Stimulated activated CD8-positive, alpha-beta memory T cell treated with anti-CD3 and anti-CD28 coated beads, Interleukin-4, amount 100 ng/mL, for 48 hours (primary cell): ENCODE results near the gene ATG13.
"Not testable (repeated sequence)": the region's sequence is repeated elsewhere in the genome, so short reads cannot be mapped to it uniquely, and the experiment has no call there.

Experiments used
- DNase-seq: peaks from one replicate; pipeline ENCODE4 v3.0.0-alpha.2; 2020

The ATG13 gene

GRCh38 chr11:46700241-46701077 lies 83.1 kb downstream of the ATG13 start, which contains the start of the genes ARHGAP1 and ZNF408:
TSS of gene ARHGAP1 (minus strand) at chr11:46700619. CDS start at chr11:46696107, 4,512 bp downstream.
TSS of gene ZNF408 (plus strand) at chr11:46701031. CDS start at chr11:46701048, 17 bp downstream.
- DNase-seq, result peak; percentile 100

- peak; percentile 32 for DNase-seq
Measured at GRCh38 chr11:46701078-46701654, 83.8 kb downstream of the ATG13 start.

- no peak for DNase-seq
Measured at GRCh38 chr11:46705070-46705688, 87.8 kb downstream of the ATG13 start.

GRCh38 chr11:46706886-46707285 lies 89.5 kb downstream of the ATG13 start:
- no peak for DNase-seq

GRCh38 chr11:46709351-46709750 lies 92.0 kb downstream of the ATG13 start:
- not testable (repeated sequence) for DNase-seq

GRCh38 chr11:46710821-46711269 lies 93.5 kb downstream of the ATG13 start:
- no peak for DNase-seq

GRCh38 chr11:46711303-46711702 lies 94.0 kb downstream of the ATG13 start:
- DNase-seq, result no peak

- DNase-seq, result no peak
Measured at GRCh38 chr11:46712874-46713576, 95.7 kb downstream of the ATG13 start.

GRCh38 chr11:46717825-46718154 lies 100.4 kb downstream of the ATG13 start:
- not testable (repeated sequence) for DNase-seq

GRCh38 chr11:46718155-46719019 lies 101.0 kb downstream of the ATG13 start:
- DNase-seq, result no peak

GRCh38 chr11:46719048-46719542 lies 101.7 kb downstream of the ATG13 start, which contains the start of gene F2:
TSS of gene F2 (plus strand) at chr11:46719213. CDS start at chr11:46719236, 23 bp downstream.
- DNase-seq, result no peak

- no peak for DNase-seq
Measured at GRCh38 chr11:46719543-46720218, 102.3 kb downstream of the ATG13 start.

- DNase-seq, result no peak
Measured at GRCh38 chr11:46721286-46721685, 103.9 kb downstream of the ATG13 start.

- no peak for DNase-seq
Measured at GRCh38 chr11:46722566-46723358, 105.4 kb downstream of the ATG13 start.

GRCh38 chr11:46723359-46723680 lies 106.0 kb downstream of the ATG13 start:
- DNase-seq, result no peak

- no peak for DNase-seq
Measured at GRCh38 chr11:46724088-46724487, 106.7 kb downstream of the ATG13 start.
